GM12878 (cell line): ENCODE measurements around the gene DDX20. TPM values are rescaled to one million over a fixed set of nuclear protein-coding genes. Genes with fewer than 3 reads are reported as not detected.

ENCODE experiments used
- ATAC-seq: fragments of 200-7000 bp; cut with Tn5 transposase; 3 replicates; pipeline ENCODE4 v1.9.1; 2020; ENCODE audit warnings: mild to moderate bottlenecking, moderate library complexity
- BruUV-seq: library from RNA; stranded (reverse); fragments of 400-500 nt; replicated peaks from 2 replicates; lab custom pipeline; 2021; lab: Mats Ljungman, UMichigan
- CTCF ChIA-PET: fragments of 300-600 bp; sonication (Branson Sonifier 250); formaldehyde crosslinking; extraction: SDS; loops from one replicate; lab custom pipeline; 2021; ENCODE audit warnings: inconsistent platforms; lab: Yijun Ruan, JAX
- POLR2A ChIA-PET: fragments of 350-600 bp; formaldehyde crosslinking; extraction: SDS; loops from one replicate; lab custom pipeline; 2021; ENCODE audit warnings: inconsistent platforms; lab: Charles Lee
- RAD21 ChIA-PET: fragments of 300-600 bp; sonication (Branson Sonifier 250); formaldehyde crosslinking; loops from one replicate; lab custom pipeline; 2023; ENCODE audit warnings: antibody characterized with exemption; ENCODE audit not compliant: unreplicated experiment; lab: Charles Lee
- SMC1A ChIA-PET: fragments of 300-600 bp; sonication (Branson Sonifier 250); formaldehyde crosslinking; loops from one replicate; lab custom pipeline; 2023; ENCODE audit not compliant: unreplicated experiment, uncharacterized antibody; lab: Charles Lee
- DNase-seq: peaks from one replicate; pipeline ENCODE4 v3.0.0-alpha.2; 2011; ENCODE audit warnings: low read depth, low spot score
- FAIRE-seq: peaks from 3 replicates; lab custom pipeline; 2011; peaks lifted over from hg19 to GRCh38; lab: Jason Lieb, UNC
- H2AFZ ChIP-seq: 2 replicates; pipeline ENCODE4 v1.6.0; 2011; ENCODE audit warnings: low read depth, low read length, control low read depth; ENCODE audit not compliant: control insufficient read depth
- H3K27ac ChIP-seq: 2 replicates; pipeline ENCODE4 v1.5.1; 2011; ENCODE audit warnings: control low read depth; ENCODE audit not compliant: control insufficient read depth, insufficient read depth
- H3K27me3 ChIP-seq, 2 experiments: replicated peaks in 1 of 2; 2 replicates each; pipeline versions ENCODE4 v1.6.0 to v1.6.1; 2011; ENCODE audit warnings: low read length in 1 of 2; ENCODE audit not compliant: control insufficient read depth in 2 of 2, insufficient read depth in 2 of 2
- H3K36me3 ChIP-seq, 2 experiments: 2 replicates each; pipeline ENCODE4 v1.5.1; 2011; ENCODE audit warnings: low read length in 1 of 2; ENCODE audit not compliant: control insufficient read depth in 2 of 2, insufficient read depth in 2 of 2
- H3K4me1 ChIP-seq: 2 replicates; pipeline ENCODE4 v1.6.1; 2011; ENCODE audit warnings: mild to moderate bottlenecking, low read length, moderate library complexity, mixed read lengths; ENCODE audit not compliant: control insufficient read depth, insufficient read depth
- H3K4me2 ChIP-seq: 2 replicates; pipeline ENCODE4 v1.6.0; 2011; ENCODE audit warnings: control low read depth; ENCODE audit not compliant: control insufficient read depth, insufficient read depth
- H3K4me3 ChIP-seq: fragments of 200-600 bp; sonication (generic); 2 replicates; pipeline ENCODE4 v1.5.1; 2016
- H3K79me2 ChIP-seq: 2 replicates; pipeline ENCODE4 v1.6.0; 2011; ENCODE audit warnings: low read length; ENCODE audit not compliant: control insufficient read depth, insufficient read depth
- H3K9ac ChIP-seq: 2 replicates; pipeline ENCODE4 v1.8.0; 2011; ENCODE audit warnings: low read length, control low read depth, mixed read lengths; ENCODE audit not compliant: control insufficient read depth, insufficient read depth
- H3K9me3 ChIP-seq: replicated peaks from 3 replicates; pipeline ENCODE4 v1.5.1; 2011; ENCODE audit warnings: mild to moderate bottlenecking, low read length; ENCODE audit not compliant: control insufficient read depth, insufficient read depth
- H4K20me1 ChIP-seq: 2 replicates; pipeline ENCODE4 v1.6.0; 2011; ENCODE audit not compliant: control insufficient read depth, insufficient read depth
- FOS ChIP-seq: IDR thresholded peaks from 3 replicates; pipeline ENCODE4 v1.6.1; 2011; ENCODE audit warnings: borderline replicate concordance; ENCODE audit not compliant: insufficient read length; ENCODE audit errors: extremely low read depth
- IRF5 ChIP-seq: fragments of 450-650 bp; IDR thresholded peaks from 2 replicates; pipeline ENCODE4 v1.6.1; 2017; ENCODE audit warnings: borderline replicate concordance
- MTA2 ChIP-seq: fragments of 450-650 bp; IDR thresholded peaks from 2 replicates; pipeline ENCODE4 v1.6.1; 2016; ENCODE audit warnings: low read depth, mild to moderate bottlenecking, moderate library complexity
- PRDM15 ChIP-seq: fragments of 450-650 bp; formaldehyde crosslinking; IDR thresholded peaks from 2 replicates; pipeline ENCODE4 v1.4.0; 2020; ENCODE audit warnings: mild to moderate bottlenecking, moderate library complexity
- RAD51 ChIP-seq: fragments of 450-650 bp; IDR thresholded peaks from 2 replicates; pipeline ENCODE4 v1.6.1; 2016; ENCODE audit warnings: moderate library complexity, mild to moderate bottlenecking, inconsistent platforms
- SIX5 ChIP-seq: IDR thresholded peaks from 2 replicates; pipeline ENCODE4 v1.6.1; 2011; ENCODE audit warnings: mild to moderate bottlenecking, low read depth, low read length, moderate library complexity; ENCODE audit not compliant: severe bottlenecking
- WGBS: methylation state at CpG from one replicate; pipeline ENCODE4 v1.1.6; 2016; ENCODE audit warnings: low lambda C conversion rate; ENCODE audit not compliant: insufficient replicate concordance, insufficient coverage; ENCODE audit errors: missing lambda C conversion rate; 5-methylcytosine and 5-hydroxymethylcytosine counted together
- in situ Hi-C: fragments of 300-500 bp; cut with MboI; formaldehyde crosslinking; loops from 9 replicates; pipeline ENCODE4 v1.14.3; 2018; ENCODE audit warnings: mixed read lengths
- intact Hi-C: fragments of 100-400 bp; cut with micrococcal nuclease; formaldehyde crosslinking; loops from one replicate; pipeline ENCODE4 v1.14.2; 2022; ENCODE audit not compliant: unreplicated experiment
- polyA plus RNA-seq, 11 experiments: library from polyadenylated mRNA; depleted of rRNA in 4 of 11; unstranded in 6 of 11; stranded (reverse) in 5 of 11; fragments of >200 nt; fragmentation: Nextera tagmentation in 4 of 11; fragmentation: Illumina TruSeq in 1 of 11; extraction: Ambion mirVana in 4 of 11; extraction: Trizol in 1 of 11; gene quantifications; 1 replicate in 1 of 11; 2 replicates in 10 of 11; pipeline versions ENCODE4 v1.2.1 to v1.2.3, GENCODE V29; 2011 to 2016; ENCODE audit warnings: inconsistent platforms in 2 of 11, missing spikeins in 2 of 11, low read depth in 1 of 11
- total RNA-seq, 4 experiments: library from RNA; depleted of rRNA in 3 of 4; stranded (reverse); fragments of >200 nt in 3 of 4; fragmentation: Illumina TruSeq in 1 of 4; extraction: Trizol in 1 of 4; gene quantifications; 2 replicates each; pipeline versions ENCODE4 v1.2.1 to v1.2.3, GENCODE V29; 2013 to 2021

The DDX20 gene
- total and polyA plus RNA-seq, 10 of the 15 experiments (the other 5 are each of a cell fraction or from before 2014, with no cell fraction given): 7.2 to 30.6 (median 25.1) TPM

DNA sequence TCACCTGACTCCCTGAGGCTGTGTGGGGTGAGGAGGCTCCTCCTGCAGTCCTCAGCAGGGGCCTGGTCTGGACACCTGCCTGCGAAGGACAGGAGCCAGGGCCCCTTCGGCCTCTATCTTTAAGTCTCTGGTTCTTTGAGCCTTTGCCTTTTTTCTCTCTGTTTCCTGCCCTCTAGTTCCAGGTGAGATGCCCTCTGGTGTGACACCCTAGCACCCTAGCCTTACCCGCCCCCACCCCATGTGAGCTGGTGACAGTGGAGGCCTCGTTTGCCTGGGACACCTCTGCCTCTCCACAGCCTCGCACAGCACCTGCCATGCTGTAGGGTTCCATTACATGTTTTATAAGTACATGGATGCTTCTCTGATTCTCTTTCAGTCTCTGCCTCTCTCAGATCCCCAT is 47.3 kb downstream of the DDX20 start:
- SMC1A ChIA-PET: no interaction called here
- in situ Hi-C loops (no loop called here), intact Hi-C loops (no loop called here)
- POLR2A ChIA-PET: no interaction called here
- TF ChIP-seq PRDM15: no peak
- no peak for TF ChIP-seq IRF5
- TF ChIP-seq SIX5: no peak
- TF ChIP-seq MTA2: no peak
- TF ChIP-seq RAD51: no peak
- no peak for TF ChIP-seq FOS
- Histone ChIP-seq H3K9ac (no peak overlapping the region), H4K20me1 (no peaks in the 10 kb centered on the region), H3K36me3 (no peaks in the 10 kb centered on the region), H2AFZ (no peak overlapping the region), H3K4me2 (no peak overlapping the region), H3K27me3 (peaks cover 0 to 6% of the 10 kb centered on the region in 2 experiments; a peak in 3 of 4 replicates), H3K4me3 (no peak overlapping the region), H3K27ac (no peak overlapping the region), H3K4me1 (no peaks in the 10 kb centered on the region), H3K9me3 (no peaks in the 10 kb centered on the region), H3K79me2 (no peaks in the 10 kb centered on the region)
- CTCF ChIA-PET: no interaction called here
- no peak for ATAC-seq
- no peak for FAIRE-seq
- WGBS: 12% methylated on average over 5 of the region's 5 CpGs
- BruUV-seq: no TSS peak
- RAD21 ChIA-PET: no interaction called here
- DNase-seq: no peak
